Fibroblast of mammary gland (primary cell): ENCODE measurements around the gene PLAU.

Experiments used
- DNase-seq: peaks from one replicate; pipeline ENCODE4 v3.0.0-alpha.2; 2010; ENCODE audit warnings: low read depth
- H3K4me3 ChIP-seq: 2 replicates; pipeline ENCODE4 v1.5.1; 2011; ENCODE audit warnings: low read depth, mild to moderate bottlenecking, low read length, moderate library complexity; ENCODE audit not compliant: control insufficient read depth
- TF ChIP-seq, protein P1 (sequence below): conservative IDR thresholded peaks from 2 replicates; pipeline ENCODE4 v1.5.1; 2011; ENCODE audit warnings: low read depth, low read length, inconsistent platforms; ENCODE audit not compliant: control insufficient read depth, insufficient read depth

The PLAU gene

DNA sequence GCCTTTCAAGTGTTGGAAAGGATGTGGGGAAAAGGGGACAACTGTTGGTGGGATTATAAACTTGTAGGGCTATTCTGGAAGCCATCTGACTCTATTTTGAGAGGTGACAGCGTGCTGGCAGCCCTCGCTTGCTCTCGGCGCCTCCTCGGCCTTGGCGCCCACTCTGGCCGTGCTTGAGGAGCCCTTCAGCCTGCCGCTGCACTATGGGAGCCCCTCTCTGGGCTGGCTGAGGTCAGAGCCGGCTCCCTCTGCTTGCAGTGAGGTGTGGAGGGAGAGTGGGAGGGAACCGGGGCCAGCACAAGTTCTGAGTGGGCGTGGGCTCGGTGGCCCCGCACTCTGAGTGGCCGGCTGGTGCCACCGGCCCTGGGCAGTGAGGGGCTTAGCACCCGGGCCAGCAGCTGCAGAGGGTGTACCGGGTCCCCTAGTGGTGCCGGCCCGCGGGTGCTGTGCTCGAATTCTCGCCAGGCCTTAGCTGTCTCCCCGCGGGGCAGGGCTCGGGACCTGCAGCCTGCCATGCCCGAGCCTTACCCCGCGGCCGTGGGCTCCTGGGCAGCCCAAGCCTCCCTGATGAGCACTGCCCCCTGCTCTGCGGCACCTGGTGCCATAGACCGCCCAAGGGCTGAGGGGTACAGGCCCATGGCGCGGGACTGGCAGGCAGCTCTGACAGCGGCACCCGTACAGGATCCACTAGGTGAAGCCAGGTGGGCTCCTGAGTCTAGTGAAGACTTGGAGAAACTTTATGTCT lies 33.6 kb downstream of the PLAU start:
- DNase-seq = no peak
- H3K4me3 ChIP-seq = no peak overlapping the region
- TF ChIP-seq, protein P1, sequence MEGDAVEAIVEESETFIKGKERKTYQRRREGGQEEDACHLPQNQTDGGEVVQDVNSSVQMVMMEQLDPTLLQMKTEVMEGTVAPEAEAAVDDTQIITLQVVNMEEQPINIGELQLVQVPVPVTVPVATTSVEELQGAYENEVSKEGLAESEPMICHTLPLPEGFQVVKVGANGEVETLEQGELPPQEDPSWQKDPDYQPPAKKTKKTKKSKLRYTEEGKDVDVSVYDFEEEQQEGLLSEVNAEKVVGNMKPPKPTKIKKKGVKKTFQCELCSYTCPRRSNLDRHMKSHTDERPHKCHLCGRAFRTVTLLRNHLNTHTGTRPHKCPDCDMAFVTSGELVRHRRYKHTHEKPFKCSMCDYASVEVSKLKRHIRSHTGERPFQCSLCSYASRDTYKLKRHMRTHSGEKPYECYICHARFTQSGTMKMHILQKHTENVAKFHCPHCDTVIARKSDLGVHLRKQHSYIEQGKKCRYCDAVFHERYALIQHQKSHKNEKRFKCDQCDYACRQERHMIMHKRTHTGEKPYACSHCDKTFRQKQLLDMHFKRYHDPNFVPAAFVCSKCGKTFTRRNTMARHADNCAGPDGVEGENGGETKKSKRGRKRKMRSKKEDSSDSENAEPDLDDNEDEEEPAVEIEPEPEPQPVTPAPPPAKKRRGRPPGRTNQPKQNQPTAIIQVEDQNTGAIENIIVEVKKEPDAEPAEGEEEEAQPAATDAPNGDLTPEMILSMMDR = no peak

DNA sequence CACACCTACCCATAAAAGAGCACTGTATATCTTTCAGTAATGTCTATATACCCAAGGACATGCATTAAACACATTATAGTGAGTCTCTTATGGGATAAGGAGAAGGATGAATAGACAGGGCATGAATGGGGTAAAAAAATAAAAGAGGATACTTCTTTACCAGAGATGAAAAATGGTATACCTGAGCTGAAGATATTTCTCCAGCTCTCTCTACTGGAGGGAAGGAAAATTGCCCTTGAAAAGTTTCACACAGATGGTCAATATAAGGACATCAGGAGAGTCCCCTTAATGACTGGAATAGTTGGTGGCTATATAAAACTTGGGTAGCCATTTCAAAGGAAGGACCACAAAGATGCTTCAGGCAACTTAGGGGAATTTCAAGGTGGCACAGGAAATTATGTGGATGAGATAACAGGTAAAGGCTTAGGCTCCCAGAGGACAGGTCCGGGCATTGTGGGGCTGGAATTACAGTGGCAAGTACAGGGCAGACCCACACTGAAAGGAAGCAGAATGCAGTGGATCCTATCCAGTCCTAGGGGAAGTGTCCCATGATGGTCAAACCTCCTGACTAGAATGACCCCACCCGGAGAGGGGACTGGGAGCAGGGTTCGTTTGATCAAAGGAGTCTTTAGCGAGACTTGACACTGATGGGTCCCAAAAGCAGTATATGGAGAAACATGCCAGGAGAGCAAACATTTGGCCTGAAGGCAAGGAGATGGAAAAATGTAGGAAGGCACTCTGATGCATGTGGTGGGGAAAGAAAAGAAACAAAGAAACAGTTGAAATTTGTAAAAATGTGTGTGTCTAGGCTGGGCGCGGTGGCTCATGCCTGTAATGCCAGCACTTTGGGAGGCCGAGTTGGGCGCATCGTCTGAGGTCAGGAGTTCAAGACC lies 35.6 kb downstream of the PLAU start:
- DNase-seq = no peak
- H3K4me3 ChIP-seq = no peak overlapping the region
- TF ChIP-seq, protein P1 = no peak

DNA sequence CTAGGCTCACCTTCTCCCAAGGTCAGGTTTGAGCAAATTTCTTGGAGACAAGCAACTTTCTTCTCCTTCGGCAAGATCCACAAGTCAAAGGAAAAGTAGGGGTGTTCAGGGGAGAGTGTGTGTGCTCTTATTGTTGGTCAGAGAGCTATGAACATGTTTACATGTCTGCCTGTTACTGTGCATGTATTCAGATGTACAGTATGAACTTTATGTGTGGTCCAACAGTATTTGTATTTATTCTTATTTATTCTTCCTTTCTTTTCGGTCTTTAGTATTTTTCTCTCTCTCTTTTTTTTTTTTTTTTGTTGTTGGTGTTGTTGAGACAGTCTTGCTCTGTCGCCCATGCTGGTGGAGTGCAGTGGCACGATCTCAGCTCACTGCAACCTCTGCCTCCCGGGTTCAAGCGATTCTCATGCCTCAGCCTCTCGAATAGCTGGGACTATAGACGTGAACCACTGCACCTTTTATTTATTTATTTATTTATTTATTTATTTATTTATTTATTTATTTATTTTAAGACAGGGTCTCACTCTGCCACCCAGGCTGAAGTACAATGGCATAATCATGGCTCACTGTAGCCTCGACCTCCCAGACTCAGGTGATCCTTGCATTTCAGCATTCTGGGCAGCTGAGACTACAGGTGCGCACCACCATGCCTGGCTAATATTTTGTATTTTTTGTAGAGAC lies 38.2 kb downstream of the PLAU start:
- DNase-seq = no peak
- TF ChIP-seq, protein P1 = no peak
- H3K4me3 ChIP-seq = no peak overlapping the region

DNA sequence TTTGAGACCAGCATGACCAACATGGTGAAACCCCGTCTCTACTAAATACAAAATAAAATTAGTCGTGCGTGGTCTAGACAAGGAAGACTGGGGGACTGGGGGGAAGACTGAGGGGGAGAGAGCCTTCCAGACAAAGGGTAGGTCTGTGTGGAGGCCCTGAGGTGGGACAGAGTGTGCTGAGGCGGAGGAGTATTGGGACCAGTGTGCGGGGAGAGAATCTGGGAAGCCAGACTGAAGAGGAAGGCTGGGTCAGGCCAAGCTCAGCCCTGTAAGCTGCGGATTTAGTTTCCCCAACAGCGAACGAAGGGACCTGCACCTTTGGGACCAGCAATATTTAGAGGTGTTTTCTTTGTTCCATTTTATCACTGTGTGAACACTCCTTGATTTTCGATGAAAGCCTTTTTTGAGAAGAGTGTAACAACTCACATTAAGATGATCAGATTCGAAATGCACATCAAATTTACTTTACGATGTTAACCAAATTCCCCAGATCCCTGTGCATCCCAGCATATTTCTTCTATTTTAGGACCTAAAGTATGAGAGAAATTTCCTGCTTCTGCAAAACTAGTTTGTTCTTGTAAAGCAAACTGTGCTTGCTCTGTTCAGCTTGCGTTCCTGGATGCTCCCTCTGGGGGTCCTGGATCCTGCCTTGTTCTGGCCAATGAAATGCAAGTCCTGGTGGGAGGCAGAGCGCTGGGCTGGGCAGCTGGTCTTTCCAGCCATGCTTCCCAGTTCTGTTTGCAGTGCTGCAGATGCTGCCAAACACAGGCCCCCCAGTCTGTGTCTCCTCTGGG lies 39.4 kb downstream of the PLAU start:
- TF ChIP-seq, protein P1 = no peak
- no peak for DNase-seq
- H3K4me3 ChIP-seq = no peak overlapping the region

DNA sequence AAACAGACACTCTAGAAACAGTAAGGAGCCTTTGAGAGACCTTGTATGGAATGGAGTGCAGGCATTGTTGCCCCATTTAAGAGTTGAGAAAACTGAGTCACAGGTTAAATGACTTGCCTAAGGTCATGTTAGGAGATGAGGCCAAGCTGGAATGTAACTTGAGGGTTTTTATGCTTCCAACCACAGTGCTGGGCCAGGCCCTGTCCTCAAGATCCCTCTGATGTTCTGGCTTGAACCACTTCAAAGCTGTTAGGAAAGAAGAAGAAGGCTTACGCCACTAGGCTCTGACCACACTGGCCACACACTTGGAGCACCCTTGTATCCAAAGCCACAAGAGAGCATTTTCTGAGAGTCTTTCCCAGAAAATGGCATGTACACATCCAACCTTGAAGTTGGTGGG lies 42.7 kb downstream of the PLAU start:
- peak; percentile 83 for DNase-seq
- TF ChIP-seq, protein P1 = no peak
- H3K4me3 ChIP-seq = no peak overlapping the region

DNA sequence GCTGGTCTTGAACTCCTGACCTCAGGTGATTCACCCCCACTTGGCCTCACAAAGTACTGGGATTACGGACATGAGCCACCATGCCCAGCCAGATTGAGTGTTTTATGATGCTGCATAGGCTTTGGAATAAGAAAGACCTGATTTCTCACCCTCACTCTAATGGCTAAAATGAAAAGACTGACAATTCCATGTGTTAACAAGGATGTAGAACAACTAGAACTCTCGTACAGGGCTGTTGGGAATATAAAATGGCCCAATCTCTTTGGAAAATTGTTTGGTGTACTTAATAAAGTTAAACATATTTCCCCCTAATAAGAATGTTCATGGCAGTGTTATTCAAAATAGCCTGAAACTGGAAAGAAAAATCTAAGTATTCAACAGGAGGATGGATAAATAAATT lies 43.8 kb downstream of the PLAU start:
- no peak for DNase-seq
- TF ChIP-seq, protein P1 = no peak
- H3K4me3 ChIP-seq = no peak overlapping the region
